NOMO-1 treated with dmso at 0.1 percent for 144 hours (cell line): ENCODE measurements around the gene NKAIN2.
"Not testable (repeated sequence)": the region's sequence is repeated elsewhere in the genome, so short reads cannot be mapped to it uniquely, and the experiment has no call there.

Experiments
- DNase-seq: peaks from one replicate; lab custom pipeline; 2025; ENCODE audit not compliant: unreplicated experiment; lab: John Stamatoyannopoulos, UW

Gene NKAIN2

DNA sequence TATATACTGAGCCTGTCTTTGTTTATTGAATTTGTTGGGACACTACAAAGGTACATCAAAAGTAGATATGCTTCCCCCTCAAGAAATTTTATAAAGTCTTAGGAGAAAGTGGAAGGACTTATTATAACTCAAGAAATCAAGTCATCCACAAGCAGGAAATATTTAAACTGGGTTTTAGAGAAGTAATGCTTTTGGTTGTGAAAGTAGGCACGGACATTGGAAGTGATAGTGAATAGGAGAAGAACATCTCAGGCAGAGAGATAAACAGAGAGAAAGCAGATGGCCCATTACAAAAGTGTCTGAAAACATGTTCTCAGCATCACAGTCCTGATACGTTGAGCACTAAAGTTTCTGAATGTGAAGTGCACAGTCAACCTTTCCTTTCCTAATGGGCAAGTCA lies 742.9 kb downstream of the NKAIN2 start:
- no peak for DNase-seq

DNA sequence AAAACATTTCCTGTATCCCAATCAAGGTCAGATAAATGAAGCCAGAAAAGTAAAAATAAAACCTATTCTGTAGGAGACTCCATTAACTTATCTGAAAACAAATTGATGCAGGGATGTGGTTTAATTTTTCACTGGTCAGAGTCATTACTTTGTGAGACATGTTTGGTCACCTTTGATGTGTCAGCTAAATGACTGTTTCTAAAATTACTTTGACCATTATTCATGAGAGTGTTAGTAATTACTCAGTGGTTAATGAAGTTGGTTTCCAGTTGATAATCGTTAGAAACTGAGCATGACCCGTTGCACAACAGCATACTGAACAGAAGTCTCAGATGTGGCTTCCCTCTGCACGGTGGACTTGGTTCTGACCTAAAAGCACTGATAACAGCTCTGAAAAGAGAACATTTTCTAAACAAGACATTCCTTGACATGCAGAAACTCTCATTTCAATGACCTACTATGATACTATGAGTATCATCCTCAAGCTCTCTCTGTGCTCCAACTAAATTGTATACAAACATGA lies 748.1 kb downstream of the NKAIN2 start:
- DNase-seq: peak; percentile 40

DNA sequence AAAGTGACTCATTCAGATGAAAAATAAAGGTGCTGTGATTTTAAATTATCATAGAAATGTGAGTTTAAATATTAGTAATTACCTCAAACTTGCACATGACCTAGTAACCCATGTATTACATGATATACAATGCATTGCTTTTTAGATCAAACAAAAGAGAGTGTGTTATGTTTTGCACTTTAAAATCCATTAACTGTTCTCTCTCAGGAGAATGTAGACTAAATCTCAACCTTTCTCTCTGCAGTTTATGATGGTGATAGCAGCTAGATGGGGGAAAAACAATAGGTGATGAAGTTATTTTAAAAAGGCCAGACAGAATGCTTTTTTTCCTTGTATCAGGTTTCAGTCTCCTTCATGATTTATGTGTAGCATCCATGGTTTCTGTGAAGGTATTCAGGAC lies 754.2 kb downstream of the NKAIN2 start:
- no peak for DNase-seq

DNA sequence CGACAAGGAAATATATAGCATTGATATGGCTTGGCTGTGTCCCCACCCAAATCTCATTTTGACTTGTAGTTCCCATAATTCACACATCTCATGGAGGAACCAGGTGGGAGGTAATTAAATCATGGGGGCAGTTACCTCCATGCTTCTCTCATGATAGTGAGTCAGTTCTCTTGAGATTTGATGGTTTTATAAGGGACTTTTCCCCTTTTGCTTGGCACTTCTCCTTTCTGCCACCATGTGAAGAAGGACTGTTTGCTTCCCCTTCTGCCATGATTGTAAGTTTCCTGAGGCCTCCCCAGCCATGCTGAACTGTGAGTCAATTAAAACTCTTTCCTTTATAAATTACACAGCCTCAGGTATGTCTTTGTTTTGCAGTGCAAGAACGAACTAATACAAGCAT lies 756.4 kb downstream of the NKAIN2 start:
- DNase-seq: not testable (repeated sequence)

DNA sequence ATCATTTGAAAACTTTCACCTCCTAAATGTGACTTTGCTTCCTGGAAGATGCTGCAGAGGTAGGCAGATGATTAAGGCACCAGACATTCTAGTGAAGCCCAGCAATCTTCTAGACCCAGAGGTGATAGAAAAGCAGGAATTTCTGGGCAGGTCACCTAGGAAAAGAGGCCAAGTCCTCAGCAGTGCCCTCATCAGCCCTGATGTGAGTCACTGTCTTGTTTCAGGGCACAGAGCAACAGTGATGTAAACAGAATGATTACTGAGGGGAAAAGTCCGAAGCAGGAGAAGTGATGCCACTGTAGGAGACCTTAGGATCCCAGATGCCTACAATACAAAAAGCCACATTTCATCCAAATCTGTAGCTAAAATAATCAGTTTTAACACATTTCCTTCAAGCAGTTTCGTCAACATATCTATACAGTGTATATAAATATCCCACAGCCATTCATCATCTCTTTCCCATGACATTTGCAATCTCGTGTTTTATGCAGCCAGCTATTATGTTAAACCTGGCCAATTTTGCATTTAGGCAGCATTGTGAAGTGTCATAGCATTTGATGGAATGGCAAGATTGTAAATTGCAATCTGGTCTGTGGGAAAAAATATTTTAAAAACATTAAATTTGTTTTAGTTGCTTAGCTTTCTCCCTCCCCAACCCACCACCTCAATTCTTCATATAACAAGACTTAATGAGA lies 757.4 kb downstream of the NKAIN2 start:
- no peak for DNase-seq

DNA sequence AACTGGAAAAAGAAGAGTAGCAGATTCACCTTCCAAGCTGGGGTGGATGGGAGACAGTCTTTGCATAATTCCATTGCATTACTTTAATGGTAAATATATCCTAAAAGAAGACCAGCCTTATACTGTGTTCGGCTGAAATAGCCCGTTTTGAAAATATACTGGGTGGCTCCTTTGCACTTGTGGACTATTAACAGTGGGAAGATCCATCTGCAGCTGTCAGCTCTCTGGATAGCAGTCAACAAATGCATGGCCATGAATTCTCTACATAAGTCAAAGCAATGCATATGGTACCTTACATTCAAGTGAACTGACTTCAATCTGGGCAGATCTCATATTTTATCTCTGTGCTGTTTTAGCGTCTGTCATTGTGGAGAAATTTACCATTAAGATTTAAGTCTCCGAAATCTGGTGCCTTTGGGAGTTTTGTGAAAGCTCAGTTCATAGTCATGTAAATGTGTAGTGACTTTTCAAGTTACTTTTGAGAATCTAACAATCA lies 758.0 kb downstream of the NKAIN2 start:
- DNase-seq: no peak

DNA sequence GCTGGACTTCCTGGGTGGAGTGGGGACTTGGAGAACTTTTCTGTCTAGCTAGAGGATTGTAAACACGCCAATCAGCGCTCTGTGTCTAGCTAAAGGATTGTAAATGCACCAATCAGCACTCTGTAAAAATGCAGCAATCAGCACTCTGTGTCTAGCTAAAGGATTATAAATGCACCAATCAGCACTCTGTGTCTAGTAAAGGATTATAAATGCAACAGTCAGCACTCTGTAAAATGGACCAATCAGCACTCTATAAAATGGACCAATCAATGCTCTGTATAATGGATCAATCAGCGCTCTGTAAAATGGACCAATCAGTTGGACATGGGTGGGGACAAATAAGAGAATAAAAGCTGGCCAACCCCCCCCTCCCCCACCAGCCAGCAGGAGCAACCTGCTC lies 760.5 kb downstream of the NKAIN2 start:
- DNase-seq: not testable (repeated sequence)

DNA sequence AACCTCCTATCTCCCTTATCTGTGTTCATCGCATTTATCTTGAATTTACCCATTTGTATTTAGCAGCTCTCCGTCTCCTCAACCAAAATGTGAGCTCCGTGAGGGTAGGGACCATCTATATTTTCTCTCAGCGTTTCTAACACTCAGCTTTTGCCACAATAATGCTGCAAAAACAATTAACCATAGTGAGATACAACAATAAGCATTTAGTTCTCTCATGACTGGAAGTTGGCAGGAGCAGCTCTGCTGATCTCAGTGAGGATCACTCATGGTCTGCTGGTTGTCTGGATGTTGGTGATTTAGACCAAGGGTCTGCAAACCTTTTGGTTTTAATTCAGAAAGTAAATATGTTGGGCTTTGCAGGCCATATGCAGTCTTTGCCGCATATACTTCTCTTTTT lies 763.7 kb downstream of the NKAIN2 start:
- DNase-seq: no peak

DNA sequence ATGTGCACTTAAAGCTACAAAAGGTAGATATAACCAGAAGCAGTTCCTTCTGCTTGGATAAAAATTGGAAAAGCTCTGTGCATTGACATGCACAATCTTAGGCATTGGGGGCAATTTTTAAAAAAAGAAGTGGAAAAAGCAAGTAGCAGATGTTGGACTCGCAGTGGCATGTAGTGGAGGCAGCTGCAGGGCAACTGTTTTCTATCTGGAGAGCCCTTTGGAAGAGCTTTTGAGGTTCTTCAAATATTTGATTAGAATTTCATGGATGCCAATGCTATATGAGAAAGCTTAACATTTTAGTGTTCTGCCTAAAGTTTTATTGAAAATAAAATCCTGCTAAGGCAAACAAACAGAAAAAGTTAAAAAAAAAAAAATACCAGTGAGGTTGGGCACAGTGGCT lies 770.3 kb downstream of the NKAIN2 start:
- DNase-seq: no peak

DNA sequence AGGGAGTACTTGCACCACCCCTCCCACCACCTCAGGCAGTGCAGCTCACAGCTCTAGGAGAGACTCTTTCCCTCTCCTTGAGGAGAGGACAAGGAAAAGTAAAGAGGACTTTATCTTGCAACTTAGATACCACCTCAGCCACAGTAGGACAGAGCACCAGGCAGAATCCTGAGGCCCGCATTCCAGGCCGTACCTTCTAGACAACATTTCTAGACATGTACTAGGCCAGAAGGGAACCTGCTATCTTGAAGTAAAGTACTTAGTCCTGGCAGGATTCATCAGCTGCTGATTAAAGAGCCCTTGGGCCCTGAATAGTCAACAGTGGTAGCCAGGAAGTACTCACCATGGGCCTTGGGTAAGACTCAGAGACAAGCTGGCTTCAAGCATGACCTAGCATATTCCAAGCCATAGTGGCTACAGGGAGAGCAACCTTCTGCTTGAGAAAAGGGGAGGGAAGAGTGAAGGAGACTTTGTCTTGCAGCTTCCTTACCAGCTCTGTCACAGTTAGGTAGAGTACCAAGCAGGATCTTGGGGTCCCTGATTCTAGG lies 774.1 kb downstream of the NKAIN2 start:
- no peak for DNase-seq

DNA sequence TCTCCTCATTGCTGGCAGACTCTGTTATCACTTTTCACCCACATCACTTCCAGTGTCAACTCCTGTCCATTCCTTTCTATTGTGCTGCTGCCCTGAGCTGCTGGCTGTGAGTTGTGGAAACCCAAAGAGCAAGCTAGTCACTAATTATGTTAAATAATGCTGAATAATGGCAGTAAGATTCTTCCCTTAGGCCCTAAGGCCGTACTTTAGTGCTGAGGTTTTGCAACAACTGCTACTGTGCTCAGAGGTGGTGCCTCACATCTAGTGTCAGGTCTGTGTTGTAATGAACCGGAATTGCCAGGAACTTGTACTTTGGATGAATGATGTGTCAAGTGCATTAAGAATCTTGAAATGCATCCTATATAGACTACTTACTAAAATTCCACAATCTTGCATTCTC lies 786.3 kb downstream of the NKAIN2 start:
- DNase-seq: peak; percentile 37

DNA sequence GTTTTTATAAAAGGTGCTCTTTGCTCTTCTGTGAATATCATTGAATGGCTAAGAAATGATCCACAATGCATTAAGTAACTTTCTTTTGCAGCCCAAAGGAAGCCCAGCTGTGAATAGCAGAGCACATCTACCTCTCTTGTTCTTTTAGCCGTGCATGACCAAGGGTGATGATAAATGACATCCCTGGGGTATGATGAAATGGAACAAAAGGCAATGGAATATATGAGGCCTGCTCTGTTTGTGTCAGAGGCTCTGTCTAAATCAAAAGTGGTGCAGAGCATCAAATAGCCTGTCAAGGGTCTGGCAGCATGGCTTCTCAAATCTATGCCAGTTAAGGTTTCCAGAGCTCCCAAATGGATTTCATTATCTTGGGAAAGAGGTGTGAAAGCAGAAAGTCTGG lies 796.0 kb downstream of the NKAIN2 start:
- no peak for DNase-seq

DNA sequence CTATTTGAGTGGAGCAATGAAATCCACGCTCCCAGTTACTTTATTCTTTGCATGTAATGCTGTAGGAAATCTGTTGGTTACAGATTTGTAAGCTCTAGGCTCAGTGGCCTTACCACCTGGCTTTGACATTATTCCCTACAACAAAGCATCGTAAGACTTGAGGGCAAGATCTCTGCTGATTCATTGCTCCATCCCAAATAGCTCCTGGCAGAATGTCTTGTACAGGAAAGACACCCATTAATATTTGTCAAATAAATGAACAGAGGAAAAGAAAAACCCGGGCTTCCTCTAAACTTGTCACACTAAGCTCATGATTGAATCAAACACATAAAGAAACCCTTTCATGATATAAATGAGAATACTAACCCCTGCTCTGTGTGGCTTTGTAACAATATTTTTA lies 801.1 kb downstream of the NKAIN2 start:
- DNase-seq: no peak

DNA sequence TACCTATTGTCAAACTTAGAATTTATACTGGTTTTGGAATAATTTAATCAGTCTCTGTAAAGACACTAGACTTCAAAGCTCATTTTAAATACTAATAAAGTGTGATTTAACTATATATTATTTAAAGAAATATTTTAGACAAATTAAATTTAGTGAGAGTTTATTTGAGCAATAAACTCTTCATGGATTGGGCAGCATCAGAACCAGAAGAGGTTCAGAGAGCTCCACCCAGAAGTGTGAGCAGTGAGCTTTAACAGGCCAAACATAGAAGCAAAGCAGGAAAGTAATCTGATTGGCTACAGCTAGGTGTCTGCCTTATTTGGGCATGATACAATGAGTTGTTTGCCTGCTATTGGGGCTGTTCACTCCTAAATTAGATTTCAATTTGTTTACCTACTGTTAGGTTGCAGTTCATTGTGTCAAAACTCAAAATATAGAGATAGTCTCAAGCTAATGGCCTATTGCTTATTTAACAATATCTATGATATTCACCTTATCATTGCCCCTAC lies 803.5 kb downstream of the NKAIN2 start:
- no peak for DNase-seq

DNA sequence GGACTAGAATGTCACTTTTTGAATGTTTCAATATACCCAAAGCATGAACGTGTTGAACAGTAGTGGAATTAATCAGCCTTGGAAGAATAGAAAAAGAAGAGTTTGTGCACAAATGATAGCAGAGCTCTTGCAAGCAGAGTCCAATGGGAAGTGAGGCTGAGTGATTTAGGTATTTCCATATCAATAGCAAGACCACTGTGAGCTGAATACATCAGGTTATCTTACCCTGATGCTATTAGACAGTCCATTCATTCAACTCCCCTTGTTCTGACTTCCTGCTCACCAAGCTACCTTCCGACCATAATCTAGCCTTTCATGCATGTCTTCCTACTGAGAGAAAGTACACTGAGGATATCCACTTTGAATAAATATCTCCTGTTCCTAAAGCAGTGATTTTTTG lies 809.4 kb downstream of the NKAIN2 start:
- DNase-seq: no peak

DNA sequence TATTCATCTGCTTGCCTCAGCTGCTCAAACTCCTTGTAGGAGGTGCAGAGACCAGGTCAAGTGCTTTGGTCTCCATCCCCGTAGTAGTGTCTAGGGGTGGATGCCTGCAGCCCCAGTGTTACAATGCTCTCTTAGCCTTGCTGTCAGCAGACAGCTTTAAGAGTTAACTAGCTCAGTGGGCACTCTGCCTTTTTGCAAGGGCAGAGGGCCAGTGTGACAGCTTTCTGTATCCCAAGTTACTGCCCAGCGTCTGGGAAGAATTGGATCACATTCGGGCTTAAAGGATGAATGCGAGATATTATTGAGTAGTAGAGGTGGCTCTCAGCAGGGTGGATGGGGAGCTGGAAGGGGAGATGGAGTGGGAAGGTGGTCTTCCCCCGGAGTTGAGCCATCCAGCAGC lies 818.7 kb downstream of the NKAIN2 start:
- no peak for DNase-seq

DNA sequence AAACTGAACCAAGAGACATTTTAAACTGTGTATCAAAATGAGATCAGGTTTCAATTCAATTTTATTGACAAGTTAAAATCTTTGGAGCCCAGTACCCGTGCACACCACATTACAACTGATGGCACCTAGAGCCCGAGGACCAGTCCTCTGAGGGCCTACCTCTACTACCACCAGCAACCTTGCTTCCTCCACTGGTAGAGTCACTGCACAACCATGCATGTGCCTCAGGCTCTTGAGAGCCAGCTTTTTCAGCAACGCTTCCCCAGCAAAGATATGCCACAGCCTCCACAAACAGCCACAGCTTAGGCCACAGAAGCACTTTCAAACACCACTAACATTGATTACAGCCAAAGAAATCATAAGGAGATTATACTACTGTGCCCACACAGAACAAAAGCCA lies 830.0 kb downstream of the NKAIN2 start:
- DNase-seq: no peak

DNA sequence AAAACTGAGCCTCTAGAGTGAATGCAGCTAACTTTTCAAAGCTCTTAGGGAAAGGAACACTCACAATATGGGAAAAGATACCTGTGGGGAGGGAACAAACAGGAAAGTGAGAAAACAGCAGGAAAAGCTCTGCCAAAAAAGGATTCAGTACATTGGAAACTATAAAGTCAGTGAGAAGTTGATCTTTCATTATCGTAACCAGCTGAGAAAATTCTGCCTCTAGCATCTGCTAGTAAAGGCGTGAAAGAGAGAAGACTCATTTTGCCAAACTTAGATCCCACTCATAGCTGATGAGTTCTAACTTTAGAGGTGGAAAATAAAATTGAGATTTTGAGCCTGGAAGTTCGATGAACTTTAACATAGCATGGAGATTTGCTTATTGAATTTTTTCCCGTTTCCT lies 836.8 kb downstream of the NKAIN2 start:
- DNase-seq: no peak

DNA sequence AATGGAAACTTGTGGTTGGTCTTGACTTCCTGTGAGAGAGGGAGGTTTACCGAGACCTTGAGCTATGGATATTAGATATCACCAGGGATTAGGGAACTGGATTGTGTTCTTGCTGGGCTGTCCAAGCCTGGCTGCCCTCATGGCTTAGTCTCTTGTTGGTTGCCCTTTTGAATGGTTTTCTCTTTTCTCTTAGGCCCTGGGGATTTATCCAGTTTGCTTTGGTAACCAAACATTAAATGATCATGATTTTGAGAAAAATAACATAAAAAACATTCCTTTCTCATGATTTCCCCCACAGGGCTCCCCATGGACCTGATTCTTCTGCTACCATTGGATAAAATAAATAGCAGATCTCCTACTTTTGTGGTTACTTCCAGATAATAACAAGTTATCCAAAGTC lies 852.2 kb downstream of the NKAIN2 start:
- DNase-seq: no peak

DNA sequence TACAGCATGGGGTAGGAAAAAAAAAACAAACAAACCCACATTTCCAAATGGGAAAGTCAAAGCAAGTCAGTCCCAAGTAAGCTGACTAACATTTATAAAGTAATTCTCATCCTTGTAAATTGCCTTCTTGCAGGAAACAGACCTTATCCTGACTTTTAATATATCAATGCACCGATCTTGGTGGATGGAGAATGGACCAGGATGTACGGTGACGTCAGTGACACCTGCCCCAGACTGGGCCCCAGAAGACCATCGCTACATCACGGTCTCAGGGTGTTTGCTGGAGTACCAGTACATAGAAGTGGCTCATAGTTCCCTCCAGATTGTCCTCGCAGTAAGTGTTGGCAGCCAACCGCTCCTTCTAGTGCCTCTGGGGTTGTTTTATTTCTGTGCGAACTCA lies 854.4 kb downstream of the NKAIN2 start:
- no peak for DNase-seq

DNA sequence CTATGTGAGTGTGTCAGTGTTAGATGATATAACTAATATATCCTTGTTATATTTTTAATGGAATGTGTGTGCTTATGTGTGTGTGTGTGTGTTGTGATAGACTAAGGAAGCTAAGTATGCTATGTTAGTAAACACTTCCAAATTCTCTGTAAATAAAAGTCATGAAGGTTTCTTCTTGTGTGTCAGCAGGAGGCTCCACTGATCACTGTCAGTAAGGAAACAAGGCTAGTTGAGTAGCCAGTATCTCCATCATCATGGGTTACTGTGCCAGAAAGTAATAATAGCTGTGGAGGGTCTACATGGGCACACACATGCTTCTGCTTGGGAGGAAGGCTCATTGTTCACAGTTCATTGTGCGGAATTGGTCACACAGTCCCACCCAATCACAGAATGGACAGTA lies 855.8 kb downstream of the NKAIN2 start:
- no peak for DNase-seq

DNA sequence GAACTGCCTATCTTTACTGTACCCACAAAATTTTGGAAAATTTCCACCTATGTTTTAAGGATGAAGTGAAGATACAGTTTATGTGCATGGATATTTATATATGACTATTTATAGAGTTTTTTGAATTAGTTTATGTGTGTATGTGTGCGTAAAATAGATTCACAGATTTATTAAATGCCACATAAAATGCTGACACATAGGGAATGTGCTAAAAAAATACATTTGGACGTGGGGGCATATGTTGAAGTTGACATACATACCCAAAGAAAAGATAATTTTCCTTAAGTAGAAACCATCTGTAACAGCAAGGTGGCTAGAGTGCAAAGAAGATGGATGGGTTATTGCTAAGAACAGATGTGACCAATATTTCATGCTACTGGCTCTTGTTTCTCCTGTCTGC lies 856.5 kb downstream of the NKAIN2 start:
- DNase-seq: no peak
